Stimulated activated CD8-positive, alpha-beta memory T cell treated with anti-CD3 and anti-CD28 coated beads, Interleukin-15, amount 100 ng/mL, for 4 hours (primary cell): ENCODE measurements around the gene MS4A3.
"Not testable (repeated sequence)": the region's sequence is repeated elsewhere in the genome, so short reads cannot be mapped to it uniquely, and the experiment has no call there.

Experiments used
- DNase-seq, 2 donors: peaks; one replicate each; pipeline ENCODE4 v3.0.0-alpha.2; 2020; ENCODE audit warnings: low read depth in 2 of 2

Gene MS4A3

GRCh38 chr11:60095477-60096120 lies 39.1 kb downstream of the MS4A3 start:
- DNase-seq: no peak

DNA sequence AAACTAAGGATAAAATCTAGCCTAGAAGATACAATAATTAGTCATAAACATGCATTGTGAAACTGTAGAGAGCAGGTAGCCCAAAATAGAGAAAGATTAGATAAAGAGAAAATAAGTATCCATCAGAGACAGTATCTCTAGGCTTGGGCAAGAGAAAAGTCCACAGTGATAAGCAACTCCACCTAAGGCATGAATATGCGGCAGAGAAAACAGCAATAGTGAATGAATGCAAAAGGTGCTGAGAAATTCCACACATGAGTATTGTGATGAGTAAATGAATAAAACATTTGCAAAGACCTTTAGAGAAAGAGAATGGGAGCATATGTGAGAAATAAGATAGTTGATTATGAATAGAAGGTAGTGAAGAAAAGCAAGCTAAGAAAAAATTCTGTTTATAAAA lies 40.7 kb downstream of the MS4A3 start:
- DNase-seq: no peak

- DNase-seq: no peak
These were observed 42.0 kb downstream of the MS4A3 start for GRCh38 chr11:60098508-60098907.

DNA sequence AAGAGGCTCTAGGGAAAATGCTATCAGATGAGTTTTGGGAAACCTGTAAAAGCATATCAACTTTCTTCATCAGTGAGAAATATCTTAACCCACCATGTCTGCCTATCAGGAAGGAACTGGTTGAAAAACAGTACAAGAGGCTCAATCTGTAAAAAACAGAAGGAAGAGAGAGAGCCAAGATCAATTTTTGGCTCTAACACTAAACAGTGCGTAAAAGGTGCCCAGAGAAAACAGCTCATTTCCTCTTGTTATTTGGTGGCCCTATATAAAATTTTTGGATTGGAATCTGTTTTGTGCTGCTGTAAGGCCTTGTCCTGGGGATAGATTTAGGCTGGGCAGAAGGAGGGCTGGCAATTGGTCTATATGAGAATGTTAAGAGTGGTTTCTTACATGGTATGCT lies 44.1 kb downstream of the MS4A3 start:
- no peak for DNase-seq

DNA sequence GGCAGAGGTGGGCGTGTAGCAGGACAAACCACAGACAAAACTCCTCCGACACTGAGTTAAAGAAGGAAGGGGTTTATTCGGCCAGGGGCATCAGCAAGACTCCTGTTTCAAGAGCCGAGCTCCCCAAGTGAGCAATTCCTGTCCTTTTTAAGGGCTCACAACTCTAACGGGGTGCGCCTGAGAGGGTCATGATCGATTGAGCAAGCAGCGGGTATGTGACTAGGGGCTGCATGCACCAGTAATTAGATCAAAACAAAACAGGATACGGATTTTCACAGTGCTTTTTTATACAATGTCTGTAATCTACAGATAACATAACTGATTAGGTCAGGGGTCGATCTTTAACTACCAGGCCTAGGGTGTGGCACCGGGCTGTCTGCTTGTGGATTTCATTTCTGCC lies 44.9 kb downstream of the MS4A3 start:
- DNase-seq: not testable (repeated sequence)

DNA sequence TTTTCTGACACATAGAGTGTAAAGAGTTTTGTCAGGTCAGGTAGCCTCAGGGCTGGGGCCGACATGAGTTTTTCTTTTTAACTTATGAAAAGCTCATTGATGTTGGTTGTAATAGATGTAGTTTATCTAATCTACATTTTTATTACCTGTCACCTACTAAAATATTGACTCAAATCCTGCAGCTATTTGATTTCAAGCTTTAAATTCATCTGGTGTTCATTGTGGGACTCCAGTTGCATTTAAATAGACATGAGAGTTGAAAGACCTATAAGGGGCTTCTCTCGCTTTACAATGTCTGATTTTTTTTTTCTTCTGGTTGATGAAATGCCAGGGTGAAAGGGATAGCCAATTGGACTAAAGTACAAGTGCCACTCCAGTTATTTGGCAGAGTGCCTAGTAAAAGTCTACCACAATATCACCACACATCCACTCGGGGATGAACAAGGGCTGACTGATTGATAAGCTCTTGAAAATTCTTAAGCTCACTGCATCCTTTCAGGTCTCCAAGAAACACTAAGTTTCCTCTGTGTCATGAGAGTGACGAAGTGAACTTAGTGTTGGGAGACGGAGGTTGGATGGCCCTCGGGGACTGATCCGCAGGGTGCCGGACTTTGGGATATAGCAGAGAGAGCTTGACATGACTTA lies 48.1 kb downstream of the MS4A3 start:
- not testable (repeated sequence) for DNase-seq

GRCh38 chr11:60108631-60109030 lies 52.2 kb downstream of the MS4A3 start:
- DNase-seq: not testable (repeated sequence)

DNA sequence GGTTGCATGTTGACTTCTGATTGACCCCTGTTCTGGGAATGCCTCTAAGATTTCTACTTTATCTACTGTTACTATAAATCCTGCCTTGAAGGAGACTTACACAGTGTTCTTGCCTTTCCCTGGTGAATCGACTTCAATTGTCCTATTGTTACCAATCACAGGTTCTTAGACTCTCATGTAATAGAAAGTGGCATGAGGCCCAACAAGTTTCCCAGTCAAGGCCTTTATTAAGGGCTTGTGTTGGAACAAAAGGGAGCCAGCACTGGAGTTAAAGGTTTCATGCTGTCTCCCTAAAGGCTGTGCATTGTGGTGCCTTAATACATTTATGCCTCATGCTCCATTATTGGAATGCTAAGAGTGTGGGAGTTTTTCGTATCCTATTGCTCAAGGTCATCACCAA lies 55.3 kb downstream of the MS4A3 start:
- DNase-seq: no peak

DNA sequence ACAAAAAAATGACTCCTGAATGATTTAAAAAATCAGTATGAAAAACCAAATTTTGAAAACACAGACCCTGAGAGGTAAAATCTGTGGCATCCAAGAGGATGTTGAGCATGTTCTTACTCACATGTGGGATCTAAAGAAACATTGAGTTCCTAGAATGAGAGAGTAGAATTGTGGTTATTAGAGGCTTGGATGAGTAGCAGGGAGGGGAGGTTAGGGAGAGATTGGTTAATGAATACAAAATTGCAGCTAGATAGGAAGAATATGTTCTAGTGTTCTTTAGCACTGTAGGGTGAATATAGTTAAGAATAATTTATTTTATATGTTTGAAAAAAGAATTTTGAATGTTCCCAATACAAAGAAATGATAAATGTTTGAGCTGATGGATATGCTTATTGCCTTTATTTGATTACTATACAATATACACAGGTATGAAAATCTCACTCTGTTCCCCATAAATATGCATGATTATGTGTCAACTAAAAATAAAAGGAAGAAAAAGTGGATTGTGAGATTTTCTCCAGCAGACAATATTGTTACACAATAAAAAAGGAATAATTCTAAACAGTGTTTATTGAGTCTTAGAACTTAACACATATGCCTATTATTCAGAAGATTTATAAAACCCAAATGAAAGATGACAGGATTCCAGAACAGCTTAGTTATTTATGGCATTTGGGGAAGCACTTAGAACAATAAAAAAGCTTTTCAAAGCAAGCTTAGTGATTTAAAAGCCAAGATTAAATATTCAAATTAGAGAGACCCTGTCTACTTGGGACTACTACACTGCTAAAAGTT lies 60.7 kb downstream of the MS4A3 start:
- DNase-seq: no peak

DNA sequence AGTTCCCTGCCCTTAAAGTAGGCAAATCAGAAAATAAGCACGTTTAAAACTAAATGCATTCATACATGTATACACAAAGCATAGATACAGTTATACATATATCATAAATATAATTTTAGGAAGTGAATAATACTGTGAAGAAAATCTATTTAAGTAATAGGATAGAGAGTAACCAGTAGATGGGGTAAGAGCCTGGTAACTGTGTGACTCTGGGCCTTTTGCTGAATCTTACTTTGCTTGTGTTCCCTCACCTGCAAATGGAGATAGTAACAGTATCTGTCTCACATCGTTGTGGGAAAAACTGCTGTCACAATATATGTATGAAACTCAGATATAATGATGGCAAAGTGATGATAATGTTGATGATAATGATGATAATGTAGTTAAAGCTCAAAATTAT lies 61.9 kb downstream of the MS4A3 start:
- DNase-seq: no peak

DNA sequence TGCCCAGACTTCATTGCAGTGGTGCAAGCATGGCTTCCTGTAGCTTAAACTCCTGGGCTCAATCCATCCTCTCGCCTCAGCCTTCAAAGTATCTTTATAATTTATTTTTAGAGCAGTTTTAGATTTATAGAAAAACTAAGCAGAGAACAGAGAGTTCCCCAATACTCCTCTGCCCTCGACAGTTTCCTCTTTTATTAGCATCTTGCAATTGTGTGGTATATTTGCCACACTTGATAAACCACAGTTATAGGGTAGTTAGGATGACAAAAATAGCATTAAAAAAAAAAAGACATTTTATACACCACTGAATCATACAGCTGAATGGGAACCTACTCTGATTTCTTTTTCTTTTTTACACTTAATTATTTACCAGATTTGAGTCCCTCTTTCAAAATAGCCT lies 63.2 kb downstream of the MS4A3 start:
- DNase-seq: no peak
